ENCODE measurements around the gene TTLL4.

The TTLL4 gene

GRCh38 chr2:218782528-218782844, 71.9 kb downstream of the TTLL4 start:
- Mint-ChIP-seq H3K27me3 (peaks cover 60% of the 10 kb centered on the region), H3K9me3 (peaks cover under 1% of the 10 kb centered on the region), H3K36me3 (ENCODE audit: insufficient read depth) (peaks cover 2% of the 10 kb centered on the region), H3K4me3 (no peak overlapping the region), H3K27ac (ENCODE audit: low read depth) (no peak overlapping the region), H3K4me1 (no peaks in the 10 kb centered on the region)
- DNase-seq (ENCODE audit: low spot score in 2 of 2), result no peak
- ATAC-seq (replicated peaks; ENCODE audit: extremely low read depth, poor library complexity, severe bottlenecking), result no peak

- Mint-ChIP-seq H3K9me3 (no peaks in the 10 kb centered on the region), H3K4me3 (no peak overlapping the region), H3K4me1 (no peaks in the 10 kb centered on the region), H3K27ac (ENCODE audit: low read depth) (no peak overlapping the region), H3K36me3 (ENCODE audit: insufficient read depth) (peaks cover 2% of the 10 kb centered on the region), H3K27me3 (peaks cover 68% of the 10 kb centered on the region)
- DNase-seq (ENCODE audit: low spot score in 2 of 2) (no peak), ATAC-seq (replicated peaks; ENCODE audit: extremely low read depth, poor library complexity, severe bottlenecking) (no peak)
These were observed 73.1 kb downstream of the TTLL4 start for GRCh38 chr2:218783688-218784087.

GRCh38 chr2:218785103-218785502, 74.5 kb downstream of the TTLL4 start:
- Mint-ChIP-seq H3K4me3 (no peak overlapping the region), H3K9me3 (no peaks in the 10 kb centered on the region), H3K27ac (ENCODE audit: low read depth) (no peak overlapping the region), H3K27me3 (peaks cover 63% of the 10 kb centered on the region), H3K4me1 (no peaks in the 10 kb centered on the region), H3K36me3 (ENCODE audit: insufficient read depth) (peaks cover 2% of the 10 kb centered on the region)
- ATAC-seq (replicated peaks; ENCODE audit: extremely low read depth, poor library complexity, severe bottlenecking) (no peak), DNase-seq (ENCODE audit: low spot score in 2 of 2) (no peak)

DNA sequence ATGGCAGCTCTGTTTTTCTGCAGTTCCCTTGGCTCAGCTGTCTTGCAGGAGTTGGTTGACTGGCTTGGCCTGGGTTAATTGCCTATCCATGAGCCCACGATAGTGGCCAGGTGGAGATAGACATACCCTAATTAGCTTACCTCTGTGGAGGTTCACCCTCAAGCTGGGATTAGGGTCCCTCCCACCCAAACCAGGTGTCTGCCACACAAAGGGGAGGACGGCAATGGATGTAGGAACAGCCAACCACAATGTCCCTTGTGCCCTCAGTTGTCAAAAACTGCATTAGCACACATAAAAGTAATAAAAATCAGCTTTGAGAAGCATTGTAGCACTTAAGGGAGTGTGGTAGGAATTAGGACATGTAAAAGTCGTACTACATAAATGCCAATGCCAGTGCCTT, 75.5 kb downstream of the TTLL4 start:
- no peak overlapping the region for H3K27ac Mint-ChIP-seq (ENCODE audit: low read depth)
- no peaks in the 10 kb centered on the region for H3K9me3 Mint-ChIP-seq
- H3K4me3 Mint-ChIP-seq, result no peak overlapping the region
- peaks cover 55% of the 10 kb centered on the region for H3K27me3 Mint-ChIP-seq
- no peak for DNase-seq (ENCODE audit: low spot score in 2 of 2)
- peaks cover 2% of the 10 kb centered on the region for H3K36me3 Mint-ChIP-seq (ENCODE audit: insufficient read depth)
- no peak for ATAC-seq (replicated peaks; ENCODE audit: extremely low read depth, poor library complexity, severe bottlenecking)
- no peaks in the 10 kb centered on the region for H3K4me1 Mint-ChIP-seq

DNA sequence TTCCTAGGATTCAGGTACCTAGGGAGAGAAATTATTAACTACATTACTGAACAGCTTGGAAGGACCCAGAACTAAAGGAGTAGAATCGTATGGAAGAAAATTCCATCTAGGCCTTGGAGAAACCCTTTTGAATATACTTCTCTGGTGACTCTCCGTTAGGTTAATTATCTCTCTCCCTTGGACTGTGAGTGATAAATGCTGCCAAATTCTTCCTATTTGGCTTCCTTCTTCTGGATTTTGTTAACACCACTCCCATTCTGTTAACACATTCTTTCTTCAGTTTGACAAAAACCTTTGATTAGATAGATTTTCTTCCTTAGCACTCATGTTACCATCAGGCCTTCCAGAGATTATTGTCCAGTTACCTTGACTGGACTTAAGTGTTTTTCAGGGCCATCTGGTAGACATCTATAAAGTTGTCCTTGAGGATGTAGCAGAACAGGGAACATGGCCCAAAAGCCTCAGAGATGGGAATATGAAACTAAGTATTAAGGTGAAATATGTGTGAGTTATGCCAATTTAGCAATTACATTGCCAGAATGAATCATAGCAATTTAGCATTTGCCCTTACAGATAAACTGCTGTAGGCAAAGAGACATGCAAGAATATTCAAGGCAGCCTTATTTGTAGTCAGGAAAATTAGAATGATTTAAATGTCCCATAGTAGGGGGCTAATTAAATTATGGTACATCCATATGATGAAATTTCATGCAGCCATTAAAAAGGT, 78.1 kb downstream of the TTLL4 start:
- no peaks in the 10 kb centered on the region for H3K9me3 Mint-ChIP-seq
- no peaks in the 10 kb centered on the region for H3K36me3 Mint-ChIP-seq (ENCODE audit: insufficient read depth)
- H3K27ac Mint-ChIP-seq (ENCODE audit: low read depth), result no peak overlapping the region
- DNase-seq (ENCODE audit: low spot score in 2 of 2) (no peak), ATAC-seq (replicated peaks; ENCODE audit: extremely low read depth, poor library complexity, severe bottlenecking) (no peak)
- no peak overlapping the region for H3K4me3 Mint-ChIP-seq
- H3K27me3 Mint-ChIP-seq, result peaks cover 37% of the 10 kb centered on the region
- H3K4me1 Mint-ChIP-seq, result no peaks in the 10 kb centered on the region

GRCh38 chr2:218792433-218792832, 81.8 kb downstream of the TTLL4 start:
- H3K9me3 Mint-ChIP-seq, result no peaks in the 10 kb centered on the region
- no peak overlapping the region for H3K4me3 Mint-ChIP-seq
- H3K36me3 Mint-ChIP-seq (ENCODE audit: insufficient read depth), result no peaks in the 10 kb centered on the region
- DNase-seq (ENCODE audit: low spot score in 2 of 2) (no peak), ATAC-seq (replicated peaks; ENCODE audit: extremely low read depth, poor library complexity, severe bottlenecking) (no peak)
- H3K27me3 Mint-ChIP-seq, result peaks cover 55% of the 10 kb centered on the region
- no peaks in the 10 kb centered on the region for H3K4me1 Mint-ChIP-seq
- H3K27ac Mint-ChIP-seq (ENCODE audit: low read depth), result no peak overlapping the region

DNA sequence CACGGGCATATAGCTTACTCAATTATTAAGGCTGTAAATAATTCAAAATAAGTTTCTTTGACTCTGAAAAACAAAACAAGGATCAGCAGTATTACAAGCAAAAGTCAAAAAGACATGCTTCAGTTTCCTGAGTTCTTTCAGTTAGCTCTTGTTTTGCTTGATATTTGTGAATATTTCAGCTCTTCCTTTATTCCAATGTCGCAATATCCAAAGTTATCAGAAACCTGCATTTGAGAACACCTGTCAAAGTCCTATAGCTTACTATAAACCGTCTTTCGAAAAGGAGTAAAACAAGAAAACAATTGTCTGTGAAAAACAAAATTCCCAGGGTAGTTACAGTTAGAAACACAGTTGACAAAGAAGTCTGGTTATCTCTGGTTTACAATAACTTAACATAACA, 86.1 kb downstream of the TTLL4 start:
- Mint-ChIP-seq H3K27ac (ENCODE audit: low read depth) (no peak overlapping the region), H3K4me3 (no peak overlapping the region)

DNA sequence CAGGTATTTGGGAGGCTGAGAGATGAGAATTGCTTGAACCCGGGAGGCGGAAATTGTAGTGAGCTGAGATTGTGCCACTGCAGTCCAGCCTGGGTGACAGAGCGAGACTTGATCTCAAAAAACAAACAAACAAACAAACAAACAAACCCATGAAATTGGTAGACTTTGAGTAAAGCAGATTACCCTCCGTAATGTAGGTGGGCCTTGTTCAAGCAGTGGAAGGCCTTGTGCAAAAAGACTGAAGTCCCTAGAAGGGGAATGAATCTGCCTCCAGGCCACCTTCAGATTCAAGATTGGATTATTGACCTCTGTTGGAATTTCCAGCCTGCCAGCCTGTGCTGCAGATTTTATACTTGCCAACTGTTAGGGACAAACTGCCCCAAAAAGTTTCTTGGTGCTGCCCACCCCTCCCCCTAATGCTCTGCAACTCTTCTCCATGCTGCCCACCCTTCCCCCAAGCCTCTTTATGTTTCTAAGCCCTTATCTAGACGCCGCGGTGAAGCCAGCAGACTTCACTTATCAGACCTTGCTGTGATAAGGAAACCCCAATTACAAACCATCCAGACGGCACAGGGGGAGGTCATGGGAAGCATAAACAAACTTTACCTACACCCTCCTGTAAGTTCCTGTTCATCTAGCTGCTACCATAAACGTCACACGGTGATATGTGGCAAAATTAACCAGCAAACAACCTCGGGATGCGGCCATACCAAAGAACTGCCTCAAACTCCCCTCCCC, 88.3 kb downstream of the TTLL4 start:
- peaks cover 42% of the 10 kb centered on the region for H3K27me3 Mint-ChIP-seq
- no peak overlapping the region for H3K4me3 Mint-ChIP-seq
- H3K36me3 Mint-ChIP-seq (ENCODE audit: insufficient read depth), result no peaks in the 10 kb centered on the region
- H3K4me1 Mint-ChIP-seq, result peaks cover 6% of the 10 kb centered on the region
- ATAC-seq (replicated peaks; ENCODE audit: extremely low read depth, poor library complexity, severe bottlenecking), result no peak
- DNase-seq (ENCODE audit: low spot score in 2 of 2), result no peak
- H3K9me3 Mint-ChIP-seq, result no peaks in the 10 kb centered on the region
- no peak overlapping the region for H3K27ac Mint-ChIP-seq (ENCODE audit: low read depth)

More for the DNA sequence above, 86.1 kb downstream of the TTLL4 start:
- no peaks in the 10 kb centered on the region for H3K36me3 Mint-ChIP-seq (ENCODE audit: insufficient read depth)
- peaks cover 45% of the 10 kb centered on the region for H3K27me3 Mint-ChIP-seq
- H3K4me1 Mint-ChIP-seq, result no peaks in the 10 kb centered on the region
- no peak for ATAC-seq (replicated peaks; ENCODE audit: extremely low read depth, poor library complexity, severe bottlenecking)
- no peaks in the 10 kb centered on the region for H3K9me3 Mint-ChIP-seq
- DNase-seq (ENCODE audit: low spot score in 2 of 2), result no peak

GRCh38 chr2:218799990-218800389, 89.4 kb downstream of the TTLL4 start:
- Mint-ChIP-seq H3K27ac (ENCODE audit: low read depth) (no peak overlapping the region), H3K9me3 (peaks cover 2% of the 10 kb centered on the region), H3K27me3 (peaks cover 32% of the 10 kb centered on the region), H3K4me3 (no peak overlapping the region), H3K36me3 (ENCODE audit: insufficient read depth) (no peaks in the 10 kb centered on the region), H3K4me1 (peaks cover 6% of the 10 kb centered on the region)
- ATAC-seq (replicated peaks; ENCODE audit: extremely low read depth, poor library complexity, severe bottlenecking), result no peak
- no peak for DNase-seq (ENCODE audit: low spot score in 2 of 2)

GRCh38 chr2:218802386-218802994, 91.9 kb downstream of the TTLL4 start:
- Mint-ChIP-seq H3K27me3 (peaks cover 32% of the 10 kb centered on the region), H3K36me3 (ENCODE audit: insufficient read depth) (no peaks in the 10 kb centered on the region), H3K4me1 (peaks cover 6% of the 10 kb centered on the region), H3K27ac (ENCODE audit: low read depth) (no peak overlapping the region), H3K4me3 (peak overlapping the region; percentile 31), H3K9me3 (peaks cover 6% of the 10 kb centered on the region)
- DNase-seq (ENCODE audit: low spot score in 2 of 2) (no peak), ATAC-seq (replicated peaks; ENCODE audit: extremely low read depth, poor library complexity, severe bottlenecking) (peak; percentile 93)

DNA sequence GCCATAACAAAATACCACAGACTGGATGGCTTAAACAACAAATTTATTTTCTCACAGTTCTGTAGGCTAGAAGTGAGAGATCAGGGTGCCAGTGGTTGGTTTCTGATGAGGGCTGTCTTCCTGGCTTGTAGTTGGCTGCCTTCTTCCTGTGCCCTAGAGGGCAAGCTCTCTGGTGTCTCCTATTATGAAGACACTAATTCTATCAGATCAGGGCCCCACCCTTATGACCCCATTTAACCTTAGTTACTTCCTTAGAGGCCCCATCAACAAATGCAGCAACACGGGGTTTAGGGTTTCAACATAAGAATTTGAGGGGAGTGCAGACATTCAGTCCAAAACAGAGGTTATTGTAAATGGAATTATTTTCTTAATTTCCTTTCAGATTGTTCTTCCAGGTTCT, 94.2 kb downstream of the TTLL4 start:
- Mint-ChIP-seq H3K4me3 (no peak overlapping the region), H3K36me3 (ENCODE audit: insufficient read depth) (no peaks in the 10 kb centered on the region), H3K9me3 (peaks cover 6% of the 10 kb centered on the region), H3K27me3 (peaks cover 40% of the 10 kb centered on the region), H3K4me1 (peaks cover 6% of the 10 kb centered on the region), H3K27ac (ENCODE audit: low read depth) (no peak overlapping the region)
- DNase-seq (ENCODE audit: low spot score in 2 of 2) (no peak), ATAC-seq (replicated peaks; ENCODE audit: extremely low read depth, poor library complexity, severe bottlenecking) (no peak)

Measured in central memory CD8-positive, alpha-beta T cell (primary cell).